ENCODE data around the gene C18orf63. TPM values are rescaled to one million over a fixed set of nuclear protein-coding genes. Genes with fewer than 3 reads are reported as not detected.

Gene C18orf63
- polyA plus RNA-seq, 5 donors = 0.04 TPM; not detected in 4

DNA sequence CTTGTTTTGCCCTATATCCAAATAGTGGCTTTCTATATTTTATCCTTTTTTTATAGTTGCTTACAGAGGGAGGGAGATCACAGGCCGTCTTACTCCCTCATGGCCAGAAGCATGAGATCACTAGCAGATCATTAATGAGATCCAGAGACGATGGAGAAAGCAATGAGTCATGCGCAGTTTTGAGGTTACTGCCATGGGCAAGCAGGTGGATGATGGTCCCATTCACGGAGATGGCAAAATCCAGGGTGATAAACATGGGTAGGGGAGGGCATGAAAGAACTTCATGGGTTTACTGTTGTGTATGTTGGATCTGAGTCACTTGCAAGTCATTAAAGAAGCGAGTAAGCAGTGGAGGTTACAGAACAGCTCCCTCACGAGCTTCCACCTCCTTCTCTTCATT, 60.4 kb downstream of the C18orf63 start:
- DNase-seq = no peak

DNA sequence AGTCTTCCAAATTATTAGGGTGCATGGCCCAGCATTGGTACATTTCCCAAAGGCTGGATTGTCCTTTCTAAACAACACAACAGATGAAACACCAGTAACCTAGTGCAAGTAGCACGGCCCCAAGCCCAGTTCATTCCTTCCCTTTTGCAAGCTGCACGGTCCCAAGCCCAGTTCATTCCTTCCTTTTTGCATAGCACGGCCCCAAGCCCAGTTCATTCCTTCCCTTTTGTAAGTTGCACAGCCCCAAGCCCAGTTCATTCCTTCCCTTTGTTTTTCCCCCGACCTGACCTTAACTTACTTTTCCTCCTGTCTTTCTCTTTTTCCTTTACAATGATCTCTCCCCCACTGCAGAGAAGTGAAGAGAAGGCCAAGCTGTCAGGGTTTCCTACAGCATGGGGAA, 60.9 kb downstream of the C18orf63 start:
- no peak for DNase-seq

DNA sequence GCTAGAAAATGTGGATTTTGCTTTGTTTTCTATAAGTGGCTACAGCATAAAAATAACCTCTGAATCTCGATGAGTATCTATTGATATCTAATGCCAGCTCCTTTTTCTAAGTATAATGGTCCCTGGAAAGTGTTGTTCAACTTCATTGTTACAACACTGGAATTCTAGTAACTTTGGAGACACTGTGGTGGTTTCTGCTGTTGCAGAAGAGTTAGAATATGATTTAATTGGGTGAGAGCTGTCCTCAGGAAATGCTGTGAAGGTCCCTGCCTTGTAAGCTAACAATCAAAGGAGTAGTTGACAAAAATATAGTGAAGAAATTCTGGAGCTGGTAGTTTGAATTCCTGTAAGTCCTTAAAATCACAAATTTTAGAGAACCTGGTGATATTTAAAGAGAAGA, 62.1 kb downstream of the C18orf63 start:
- no peak for DNase-seq

DNA sequence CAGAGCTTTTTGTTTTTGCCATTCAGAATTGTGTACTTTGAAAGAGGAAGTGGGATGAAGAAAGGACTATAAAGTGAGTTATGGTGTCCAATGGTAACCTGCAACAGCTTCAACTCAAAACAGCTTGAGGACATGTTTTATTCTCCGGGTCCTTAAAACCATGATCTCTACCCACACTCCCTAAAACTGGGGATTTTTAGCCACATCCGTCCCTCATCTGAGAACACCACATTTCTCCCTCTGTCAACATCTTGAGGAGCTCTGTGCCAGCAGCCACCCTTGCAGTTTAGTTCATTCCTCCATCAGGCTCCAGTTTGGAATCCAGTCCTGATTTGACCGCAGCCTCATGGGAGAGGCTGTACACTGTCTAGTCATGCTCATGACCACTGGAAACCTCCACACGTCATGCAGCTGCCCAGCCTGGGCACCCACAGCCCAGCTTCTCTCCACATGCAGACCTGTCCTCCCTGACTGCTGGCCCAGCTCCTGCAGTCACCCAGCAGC, 62.6 kb downstream of the C18orf63 start:
- DNase-seq = no peak

DNA sequence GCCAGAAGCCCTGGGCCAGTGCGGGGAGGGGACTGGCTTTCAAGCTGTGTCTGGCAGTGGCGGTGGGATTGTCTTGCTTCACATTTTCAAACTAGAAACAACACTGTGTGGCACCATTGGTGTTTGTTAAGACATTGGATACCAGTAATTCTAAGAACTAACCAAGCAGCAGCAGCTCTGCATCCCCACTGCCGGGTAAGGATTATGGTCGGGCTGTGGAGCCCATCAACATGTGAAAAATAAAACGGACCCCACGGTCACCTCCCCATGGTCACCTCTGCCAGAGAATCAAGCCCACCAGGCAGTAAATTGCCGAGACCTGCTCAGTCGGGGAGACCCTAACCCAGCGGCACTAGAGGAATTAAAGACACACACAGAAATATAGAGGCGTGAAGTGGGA, 65.3 kb downstream of the C18orf63 start:
- no peak for DNase-seq

DNA sequence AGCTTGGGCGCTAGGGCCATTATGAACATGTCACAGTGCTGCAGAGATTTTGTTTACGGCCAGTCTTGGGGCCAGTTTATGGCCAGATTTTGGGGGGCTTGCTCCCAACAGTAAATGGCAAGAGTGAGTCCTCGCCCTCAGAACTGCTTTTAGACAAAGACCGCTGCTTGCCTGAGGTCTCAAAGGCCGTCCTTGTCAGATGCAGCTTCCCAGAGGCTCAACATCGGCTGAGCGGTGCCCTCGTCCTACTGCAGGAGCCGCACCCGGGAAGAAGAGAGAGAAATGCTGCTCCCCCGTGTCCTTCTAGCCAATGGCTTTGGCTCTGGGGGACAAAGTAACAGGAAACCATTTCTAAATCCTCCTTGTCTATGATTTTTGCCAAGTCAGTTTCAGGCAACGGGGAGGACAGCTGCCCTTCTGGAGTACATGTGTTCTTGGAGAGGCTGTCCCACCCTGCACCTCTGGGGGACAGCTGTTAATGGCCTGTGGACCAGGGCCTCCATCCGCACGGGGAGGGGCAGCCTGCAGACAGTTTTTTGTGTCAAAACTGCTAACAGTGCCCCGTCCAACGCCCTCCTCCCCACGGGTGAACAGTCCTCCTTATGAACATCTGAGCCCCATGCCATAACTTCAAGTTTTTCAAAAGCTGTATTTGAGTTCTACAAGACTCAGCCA, 66.1 kb downstream of the C18orf63 start:
- DNase-seq = no peak

DNA sequence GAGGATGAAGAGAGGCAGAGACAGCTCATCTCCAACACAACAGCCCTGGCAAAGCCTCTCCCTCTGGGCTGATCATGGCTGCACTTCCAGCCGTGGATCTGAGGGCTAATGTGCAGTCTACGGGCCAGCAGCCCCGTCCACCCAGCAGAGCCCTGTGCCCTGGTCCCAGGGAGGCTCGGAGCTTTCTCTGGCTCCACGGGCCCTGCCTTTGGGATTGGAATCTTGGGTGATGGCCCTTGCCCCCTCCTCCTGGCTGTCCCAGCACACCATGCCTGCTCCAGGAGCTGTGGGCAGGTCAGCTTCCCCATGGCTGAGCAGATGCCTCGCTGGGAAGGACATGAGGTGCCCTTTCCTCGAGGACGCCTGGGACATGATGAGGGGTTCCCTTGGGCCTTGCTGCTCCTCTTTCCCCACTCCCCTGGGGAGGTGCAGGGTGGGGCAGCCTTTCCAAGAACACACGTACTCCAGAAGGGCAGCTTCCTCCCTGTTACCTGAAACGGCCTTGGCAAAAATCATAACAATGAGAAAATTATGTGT, 66.9 kb downstream of the C18orf63 start:
- no peak for DNase-seq

DNA sequence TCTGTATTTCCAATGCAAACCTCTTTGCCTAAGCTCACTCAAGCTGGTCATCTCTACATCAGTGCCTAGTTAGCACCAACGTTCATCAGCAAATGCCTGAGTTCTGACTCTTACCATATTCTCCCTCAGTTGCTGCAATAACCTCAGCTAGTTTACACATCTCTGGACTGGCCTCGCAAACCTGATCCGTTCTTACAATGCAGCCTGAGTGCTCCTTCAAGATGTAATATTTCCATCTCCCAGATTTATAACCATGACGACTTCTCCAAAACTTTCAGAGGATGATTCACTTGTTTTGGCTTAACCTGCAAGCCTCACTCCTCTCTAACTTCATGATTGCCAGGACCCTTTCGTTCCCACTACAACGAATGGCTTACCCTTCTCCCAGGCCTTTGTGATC, 71.7 kb downstream of the C18orf63 start:
- no peak for DNase-seq

DNA sequence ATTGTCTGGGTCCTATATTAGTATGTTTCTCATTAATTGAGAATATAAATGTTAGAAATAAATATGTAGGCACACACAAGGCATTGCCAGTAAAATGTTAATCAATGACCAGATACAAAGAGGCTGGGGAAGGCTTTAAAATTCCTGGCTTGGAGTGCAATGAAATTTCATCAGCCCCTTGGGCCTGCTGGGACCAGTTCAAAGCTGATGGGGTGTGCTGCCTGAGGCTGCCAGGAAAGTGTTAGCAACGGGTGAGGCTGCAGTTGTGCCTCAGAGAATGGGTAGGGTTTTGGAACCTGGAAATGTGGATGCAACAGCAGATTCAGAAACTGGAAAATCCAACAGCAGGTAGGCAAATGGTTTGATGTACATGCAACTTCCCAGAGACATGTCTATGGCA, 72.6 kb downstream of the C18orf63 start:
- DNase-seq = no peak

DNA sequence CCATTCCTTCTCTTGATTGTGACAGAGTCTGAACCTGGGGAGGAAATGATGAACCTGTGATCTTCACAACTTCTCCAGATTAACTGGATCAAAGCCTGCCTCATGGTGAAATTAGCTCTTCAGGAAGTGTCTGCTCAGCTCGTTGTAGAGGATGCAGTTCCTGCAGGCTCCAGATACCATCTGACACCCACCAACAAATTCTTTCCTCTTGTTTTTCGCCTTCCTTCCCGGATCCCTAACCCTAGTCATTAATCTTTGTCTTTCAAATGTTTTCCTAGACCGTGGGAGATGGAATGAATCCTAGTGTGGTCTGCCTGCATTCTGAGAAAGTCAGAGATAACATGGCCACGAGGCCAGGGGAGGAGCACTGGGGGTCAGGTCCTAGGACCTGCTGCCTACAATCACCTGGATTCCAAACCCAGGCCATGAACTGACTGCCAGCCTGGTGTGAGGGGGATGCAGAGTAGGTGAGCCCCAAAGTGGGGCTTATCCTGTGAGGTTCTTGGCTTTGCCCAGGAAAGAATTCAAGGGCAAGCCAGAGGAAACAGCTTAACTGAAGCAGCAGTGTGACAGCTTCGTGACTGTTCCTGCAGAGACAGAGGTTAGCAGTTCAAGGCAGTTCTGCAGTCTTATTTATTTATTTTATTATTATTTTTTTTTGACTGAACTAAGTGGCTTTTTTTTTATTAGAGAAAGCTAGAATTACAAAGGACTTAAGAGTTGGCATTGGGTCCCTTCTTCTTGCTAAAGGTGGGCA, 73.7 kb downstream of the C18orf63 start:
- DNase-seq = no peak

DNA sequence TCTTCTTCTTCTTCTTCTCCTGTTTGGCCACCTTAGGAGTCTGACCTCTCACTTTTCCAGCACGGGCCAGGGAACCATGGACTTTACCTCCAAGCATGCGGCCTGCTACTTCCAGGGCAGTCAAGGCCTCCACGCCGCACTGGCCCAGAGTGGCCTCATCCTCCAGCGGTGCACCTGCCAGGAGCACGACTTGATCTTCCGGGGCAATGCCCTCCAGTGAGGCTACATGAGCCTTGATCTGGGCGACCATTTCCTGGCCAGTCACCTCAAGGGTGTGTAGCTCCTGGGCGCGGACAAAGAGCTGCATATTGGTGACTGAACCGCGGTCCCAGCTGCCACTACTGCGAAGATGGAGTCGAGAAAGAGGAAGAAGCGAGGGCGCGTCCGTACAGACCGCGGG, 74.4 kb downstream of the C18orf63 start:
- DNase-seq = no peak

DNA sequence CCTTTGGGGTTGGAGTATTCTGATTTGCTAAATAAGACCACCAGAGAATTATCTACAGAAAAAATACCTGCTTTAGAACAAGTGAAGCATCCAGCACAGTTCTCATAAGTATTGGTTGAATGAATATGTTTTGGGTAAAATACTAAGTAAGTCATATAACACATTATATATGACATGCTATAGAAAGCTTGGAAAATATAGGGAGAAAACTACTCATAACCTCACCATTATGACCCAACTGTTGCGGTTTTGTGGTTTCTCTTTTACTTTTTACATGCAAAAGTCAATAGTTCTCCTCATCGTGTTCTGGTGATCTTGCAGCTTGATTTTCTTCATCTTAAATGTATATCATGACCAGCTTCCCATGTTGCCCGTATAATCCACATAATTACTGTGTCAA, 75.3 kb downstream of the C18orf63 start:
- DNase-seq = no peak

DNA sequence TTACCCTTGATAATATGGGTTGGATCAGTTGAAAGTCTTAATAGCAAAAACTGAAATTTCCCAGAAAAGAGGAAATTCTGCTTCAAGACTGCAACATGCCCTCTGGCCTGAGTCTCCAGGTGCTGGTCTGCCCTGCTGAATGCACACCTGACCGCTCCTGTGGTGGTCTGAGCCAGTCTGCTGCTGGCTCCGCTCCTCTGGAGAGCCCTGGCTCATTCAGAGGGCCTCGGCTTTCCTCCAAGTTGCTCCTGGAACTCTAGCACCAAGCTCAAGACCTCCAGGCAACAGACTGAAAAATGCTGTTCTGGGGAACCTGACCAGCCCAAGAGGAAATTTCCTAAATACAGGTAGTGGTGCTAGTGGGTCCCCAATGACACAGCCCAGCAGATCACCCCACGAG, 76.7 kb downstream of the C18orf63 start:
- DNase-seq = no peak

DNA sequence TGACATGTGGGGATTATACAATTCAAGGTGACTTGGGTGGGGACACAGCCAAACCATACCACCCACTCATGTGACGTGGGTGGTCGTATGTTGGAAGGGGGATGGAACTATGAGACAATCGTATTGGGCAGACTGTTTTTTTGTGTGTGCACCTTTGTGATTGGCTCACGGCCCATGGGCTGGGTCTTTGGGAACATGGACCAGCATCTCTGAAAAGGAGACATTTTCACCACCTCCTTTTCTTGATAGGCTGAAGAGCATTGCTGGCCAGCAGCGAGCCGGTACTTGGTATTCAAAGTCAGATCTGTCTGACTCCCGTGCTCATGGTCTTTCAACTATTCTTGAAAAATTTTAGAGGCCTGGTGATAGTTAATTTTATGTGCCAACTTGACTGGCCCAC, 79.4 kb downstream of the C18orf63 start:
- DNase-seq = no peak

DNA sequence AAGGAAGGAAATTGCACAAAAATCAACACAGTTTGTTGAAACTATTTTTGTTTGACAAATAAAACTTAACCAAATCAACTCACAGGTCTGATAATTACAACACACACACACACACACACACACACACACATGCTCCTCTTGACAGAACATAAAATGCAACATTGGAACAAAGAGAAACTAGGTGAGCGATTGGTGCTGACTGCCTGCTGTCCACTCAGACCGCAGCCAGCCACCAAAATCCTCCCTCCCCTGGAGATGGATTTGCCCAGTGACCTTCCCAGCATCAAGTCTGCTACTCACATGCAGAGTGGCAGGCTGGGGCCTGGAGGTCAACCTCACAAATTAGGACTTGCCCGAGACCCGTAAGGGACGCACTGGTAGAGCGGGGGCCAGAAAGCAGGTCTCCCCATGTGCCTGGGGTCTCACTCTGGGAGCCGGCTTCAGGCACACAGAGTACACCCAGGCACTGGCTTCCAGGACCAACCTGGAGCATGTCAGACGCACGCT, 80.1 kb downstream of the C18orf63 start:
- DNase-seq = peak in 1 of 2 donors; percentile 23

DNA sequence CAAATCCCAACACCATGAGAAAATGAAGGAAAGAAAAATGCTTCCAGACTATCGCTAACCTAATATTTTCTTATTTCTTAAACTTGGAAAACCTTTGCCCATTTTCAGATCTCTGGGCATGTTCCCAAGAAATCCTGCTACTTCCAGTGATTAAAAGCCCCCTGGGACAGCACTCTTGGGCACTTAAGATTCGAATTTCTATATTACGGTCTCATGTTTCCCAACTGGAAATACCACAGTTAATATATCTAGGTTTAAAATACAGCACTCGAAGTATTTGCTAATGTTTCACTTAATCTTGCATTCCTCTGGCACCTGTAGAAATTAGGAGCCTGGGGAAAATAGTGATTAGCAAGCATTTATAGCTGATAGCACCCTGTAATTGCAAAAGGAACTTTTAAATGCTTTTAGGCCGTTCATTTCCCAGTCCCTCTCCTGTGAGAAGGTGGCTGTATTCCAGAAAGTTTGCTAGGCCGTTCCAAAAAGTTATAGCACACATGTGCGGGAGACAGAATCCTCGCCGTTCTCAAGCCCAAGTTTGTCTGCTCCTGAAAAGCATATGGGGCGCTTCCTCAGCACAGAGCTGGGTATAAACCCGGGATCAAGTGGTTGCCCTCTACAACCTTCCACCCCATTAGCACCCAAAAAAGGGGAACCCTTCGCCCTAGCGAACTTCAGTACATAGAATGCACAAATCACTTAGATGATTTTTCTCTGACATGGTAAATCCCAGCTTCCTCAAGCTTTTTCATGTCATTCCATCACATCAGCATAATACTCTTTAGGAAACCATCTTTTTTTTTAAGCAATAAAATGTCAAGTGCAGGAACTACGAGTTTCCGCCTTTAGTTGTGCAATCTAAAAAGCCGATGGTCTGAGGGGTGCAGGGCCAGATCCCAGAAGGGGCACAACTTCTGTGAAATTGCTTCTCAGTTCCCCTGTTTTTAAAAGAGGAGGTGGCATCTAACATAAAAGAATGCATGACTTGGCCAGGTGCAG, 80.8 kb downstream of the C18orf63 start:
- peak; percentile 60 to 64 for DNase-seq

DNA sequence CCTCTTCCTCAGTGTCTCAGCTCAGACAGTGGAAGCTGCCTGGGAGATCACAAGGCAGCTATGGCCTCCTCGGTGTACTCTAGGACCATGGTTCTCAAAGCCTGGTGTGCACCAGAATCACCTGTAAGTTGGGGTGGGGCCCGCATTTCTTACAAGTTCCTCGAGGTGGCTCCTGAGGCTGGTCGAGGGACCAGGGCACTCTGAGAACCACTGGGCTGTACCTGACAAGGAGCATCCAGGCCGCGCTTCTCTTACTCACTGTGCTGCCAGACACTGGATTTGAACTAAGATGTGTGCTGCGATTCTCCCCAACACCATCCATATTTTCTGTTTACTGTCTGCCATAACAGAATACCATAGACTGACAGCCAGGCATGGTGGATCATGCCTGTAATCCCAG, 81.9 kb downstream of the C18orf63 start:
- DNase-seq = no peak

DNA sequence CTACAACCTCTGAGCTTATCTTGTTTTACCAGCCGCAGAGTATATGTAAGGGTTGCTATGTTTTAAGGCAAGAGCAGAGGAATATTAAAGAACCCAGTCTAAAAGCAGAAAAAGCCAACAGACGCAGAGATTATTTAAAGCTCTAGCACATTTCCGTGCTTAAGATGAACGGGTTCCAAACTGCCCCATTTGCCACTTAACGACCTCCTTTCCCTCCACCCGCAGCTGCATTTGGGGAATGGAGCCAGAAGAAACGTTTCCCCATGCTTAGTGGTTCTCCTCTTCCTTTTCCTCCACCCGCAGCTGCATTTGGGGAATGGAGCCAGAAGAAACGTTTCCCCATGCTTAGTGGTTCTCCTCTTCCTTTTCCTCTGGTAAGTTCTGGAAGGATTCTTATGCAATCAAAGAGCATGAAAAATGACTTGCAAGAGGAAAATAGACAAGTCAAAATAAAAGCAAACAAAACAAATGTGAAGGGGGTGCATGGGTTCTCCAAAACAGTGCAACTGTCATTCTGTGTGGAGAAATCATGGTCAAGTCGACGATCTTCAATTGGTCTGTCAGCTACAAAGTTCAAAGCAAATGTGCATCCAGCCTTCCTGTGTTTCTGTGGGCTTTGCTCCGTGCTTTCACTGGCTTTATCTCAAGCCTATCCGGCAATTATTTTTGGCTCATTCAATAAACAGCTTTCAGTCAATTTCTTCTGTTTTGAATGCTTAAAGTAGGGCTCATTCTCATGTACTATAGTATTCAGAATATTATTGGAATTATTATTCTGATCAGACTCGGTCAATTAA, 83.7 kb downstream of the C18orf63 start:
- DNase-seq = peak in 1 of 2 donors; percentile 17

DNA sequence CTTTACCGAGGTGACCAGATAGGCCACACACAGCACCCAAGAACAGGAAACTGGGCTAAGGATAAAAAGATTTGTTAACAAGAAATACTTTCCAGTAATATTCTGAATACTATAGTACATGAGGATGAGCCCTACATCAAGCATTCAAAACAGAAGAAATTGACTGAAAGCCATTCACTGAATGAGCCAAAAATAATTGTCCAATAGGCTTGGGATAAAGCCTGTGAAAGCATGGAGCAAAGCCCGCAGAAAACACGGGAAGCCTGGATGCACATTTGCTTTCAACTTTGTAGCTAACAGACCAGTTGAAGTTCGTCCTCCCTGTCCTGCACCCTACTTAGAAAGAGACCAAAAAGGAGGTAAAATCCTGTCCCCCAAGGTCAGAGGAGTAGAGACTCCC, 85.2 kb downstream of the C18orf63 start:
- DNase-seq = no peak

DNA sequence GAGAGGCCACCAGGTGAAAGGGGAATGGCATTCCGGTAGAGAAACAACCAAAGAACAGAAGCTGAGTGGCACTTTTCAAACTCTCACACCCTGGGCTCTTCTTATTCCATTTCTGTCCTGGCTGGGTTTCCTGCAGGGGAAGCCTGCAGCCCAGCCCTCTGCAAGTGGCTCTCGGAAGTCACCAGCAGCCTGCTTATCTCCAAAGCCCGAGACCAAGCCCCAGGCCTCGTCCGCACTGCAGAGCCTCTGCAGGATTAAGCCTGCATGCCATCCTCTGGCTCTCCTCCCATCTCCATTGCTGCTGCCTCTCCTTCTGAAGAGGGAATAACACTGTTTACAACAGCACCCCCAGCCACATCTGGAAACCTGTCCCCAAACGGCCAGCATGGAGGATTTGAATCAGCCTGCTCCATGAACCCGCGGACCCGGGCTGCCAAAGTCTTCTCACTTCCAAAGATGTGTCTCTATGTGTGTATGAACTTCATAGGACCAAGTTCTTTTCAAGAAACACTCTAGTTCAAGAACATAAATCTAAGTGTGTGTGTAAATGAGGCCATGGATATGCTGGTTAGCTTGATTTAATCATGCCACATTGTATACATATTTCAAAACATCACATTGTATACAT, 87.3 kb downstream of the C18orf63 start:
- no peak for DNase-seq
